ENCODE measurements around the gene WAC. TPM values are rescaled to one million over a fixed set of nuclear protein-coding genes. Genes with fewer than 3 reads are reported as not detected.

WAC gene
- total and polyA plus RNA-seq, 9 of the 15 experiments (the other 6 are each of a cell fraction or from before 2014, with no cell fraction given), result 24.8 to 123 (median 78.2) TPM

DNA sequence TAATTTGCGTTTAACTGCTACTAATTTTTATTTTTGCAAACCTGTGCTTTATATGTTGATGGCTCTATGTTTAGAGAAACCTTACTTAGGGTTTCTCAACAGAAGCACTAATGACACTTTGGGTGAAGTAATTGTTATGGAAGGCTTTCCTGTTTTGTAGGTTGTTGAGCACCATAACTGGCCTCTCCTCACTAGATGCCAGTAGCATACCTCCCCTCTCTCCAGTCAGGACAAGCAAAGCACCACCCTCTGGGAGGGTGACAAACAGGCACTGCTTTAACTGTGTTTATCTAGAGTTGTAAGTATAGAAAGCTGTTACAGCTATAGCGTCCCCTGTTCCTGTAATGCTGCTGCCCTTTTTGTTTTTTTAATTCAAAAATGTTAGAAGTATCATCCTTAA is 60.9 kb downstream of the WAC start:
- Histone ChIP-seq H3K27me3 (ENCODE audit: control insufficient read depth in 2 of 2, insufficient read depth in 2 of 2, low read length in 2 of 2) (no peaks in the 10 kb centered on the region), H3K79me2 (ENCODE audit: control insufficient read depth, insufficient read depth, low read length) (peaks cover 98% of the 10 kb centered on the region), H3K9me1 (ENCODE audit: control insufficient read depth, insufficient read depth, low read length) (peaks cover 3% of the 10 kb centered on the region), H3K4me1 (replicated peaks in 1 of 2; ENCODE audit: control insufficient read depth in 2 of 2, insufficient read depth in 2 of 2, low read length in 2 of 2) (no peaks in the 10 kb centered on the region; a peak in 1 of 5 replicates), H3K4me2 (ENCODE audit: insufficient read depth, low read length) (no peak overlapping the region), H3K27ac (ENCODE audit: extremely low read depth, low read depth, low read length) (no peak overlapping the region), H3K4me3 (no peak overlapping the region), H3K36me3 (ENCODE audit: control insufficient read depth, insufficient read depth, low read length) (peaks cover 93% of the 10 kb centered on the region), H2AFZ (ENCODE audit: low read depth, low read length) (no peak overlapping the region), H3K9me3 (replicated peaks; ENCODE audit: control insufficient read depth, insufficient read depth, low read depth, low read length) (no peaks in the 10 kb centered on the region), H3K9ac (ENCODE audit: insufficient read depth in 1 of 2, low read depth in 2 of 2, low read length in 2 of 2) (no peak overlapping the region), H4K20me1 (replicated peaks; ENCODE audit: control insufficient read depth, insufficient read depth, low read length) (peaks cover 5% of the 10 kb centered on the region; the same call in 1 of the 2 replicates)
- in situ Hi-C loops (cut with MboI) (no loop called here), intact Hi-C loops (cut with micrococcal nuclease) (no loop called here)
- ChIA-PET CTCF (ENCODE audit: low intra/inter-chr PET ratio) (interaction anchor here (0.6 kb wide), 1 partner anchor 57 kb away, joined by 3 read pairs; no protein-coding TSS in a partner anchor), POLR2A (interaction anchor here (1.3 kb wide), 2 partner anchors 9 to 12 kb away, joined by 3 read pairs; no protein-coding TSS in a partner anchor)
- FAIRE-seq, result no peak
- 50% methylated on average over 2 of the region's 2 CpGs for WGBS (ENCODE audit: insufficient coverage, low coverage, missing lambda C conversion rate)
- no TSS peak for BruUV-seq (replicated peaks)
- no peak for ATAC-seq
- no peak for DNase-seq (ENCODE audit: extremely low read depth in 1 of 4, low spot score in 3 of 4)
- TF ChIP-seq KDM4B (IDR thresholded peaks at IDR 0.05; ENCODE audit: borderline replicate concordance in 2 of 2, low read depth in 1 of 2) (no peak), TSHZ1 (CRISPR knock-in tag; IDR thresholded peaks at IDR 0.05) (no peak), RB1 (IDR thresholded peaks at IDR 0.05; ENCODE audit: low read depth) (no peak), ZNF785 (CRISPR knock-in tag; IDR thresholded peaks at IDR 0.05) (no peak), MCM7 (IDR thresholded peaks at IDR 0.05) (no peak), TCF3 (CRISPR knock-in tag; IDR thresholded peaks at IDR 0.05) (no peak), NELFE (IDR thresholded peaks at IDR 0.05; ENCODE audit: insufficient read depth, insufficient read length) (no peak), TFAP4 (CRISPR knock-in tag; IDR thresholded peaks at IDR 0.05; ENCODE audit: borderline replicate concordance) (no peak), NKRF (IDR thresholded peaks at IDR 0.05; ENCODE audit: borderline replicate concordance) (no peak), POLR2A (conservative IDR thresholded peaks at IDR 0.05) (no peak), RUNX1 (IDR thresholded peaks at IDR 0.05; ENCODE audit: low read depth) (no peak)
- TF ChIP-seq, protein P1, sequence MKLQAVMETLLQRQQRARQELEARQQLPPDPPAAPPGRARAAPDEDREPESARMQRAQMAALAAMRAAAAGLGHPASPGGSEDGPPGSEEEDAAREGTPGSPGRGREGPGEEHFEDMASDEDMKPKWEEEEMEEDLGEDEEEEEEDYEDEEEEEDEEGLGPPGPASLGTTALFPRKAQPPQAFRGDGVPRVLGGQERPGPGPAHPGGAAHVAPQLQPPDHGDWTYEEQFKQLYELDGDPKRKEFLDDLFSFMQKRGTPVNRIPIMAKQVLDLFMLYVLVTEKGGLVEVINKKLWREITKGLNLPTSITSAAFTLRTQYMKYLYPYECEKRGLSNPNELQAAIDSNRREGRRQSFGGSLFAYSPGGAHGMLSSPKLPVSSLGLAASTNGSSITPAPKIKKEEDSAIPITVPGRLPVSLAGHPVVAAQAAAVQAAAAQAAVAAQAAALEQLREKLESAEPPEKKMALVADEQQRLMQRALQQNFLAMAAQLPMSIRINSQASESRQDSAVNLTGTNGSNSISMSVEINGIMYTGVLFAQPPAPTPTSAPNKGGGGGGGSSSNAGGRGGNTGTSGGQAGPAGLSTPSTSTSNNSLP (IDR thresholded peaks at IDR 0.05; ENCODE audit: borderline replicate concordance, low read depth, low read length), result no peak
- TF ChIP-seq, protein P2, sequence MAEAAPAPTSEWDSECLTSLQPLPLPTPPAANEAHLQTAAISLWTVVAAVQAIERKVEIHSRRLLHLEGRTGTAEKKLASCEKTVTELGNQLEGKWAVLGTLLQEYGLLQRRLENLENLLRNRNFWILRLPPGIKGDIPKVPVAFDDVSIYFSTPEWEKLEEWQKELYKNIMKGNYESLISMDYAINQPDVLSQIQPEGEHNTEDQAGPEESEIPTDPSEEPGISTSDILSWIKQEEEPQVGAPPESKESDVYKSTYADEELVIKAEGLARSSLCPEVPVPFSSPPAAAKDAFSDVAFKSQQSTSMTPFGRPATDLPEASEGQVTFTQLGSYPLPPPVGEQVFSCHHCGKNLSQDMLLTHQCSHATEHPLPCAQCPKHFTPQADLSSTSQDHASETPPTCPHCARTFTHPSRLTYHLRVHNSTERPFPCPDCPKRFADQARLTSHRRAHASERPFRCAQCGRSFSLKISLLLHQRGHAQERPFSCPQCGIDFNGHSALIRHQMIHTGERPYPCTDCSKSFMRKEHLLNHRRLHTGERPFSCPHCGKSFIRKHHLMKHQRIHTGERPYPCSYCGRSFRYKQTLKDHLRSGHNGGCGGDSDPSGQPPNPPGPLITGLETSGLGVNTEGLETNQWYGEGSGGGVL (CRISPR knock-in tag; IDR thresholded peaks at IDR 0.05), result no peak

Measured in K562 (cell line).